Neuronal stem cell (in vitro differentiated cells): ENCODE results near the gene SHISA9.

Experiments used
- DNase-seq: peaks from one replicate; pipeline ENCODE4 v3.0.0-alpha.2; 2013; ENCODE audit warnings: low spot score
- H2AFZ ChIP-seq: one replicate; pipeline ENCODE4 v1.6.1; 2013; ENCODE audit warnings: mild to moderate bottlenecking, low read length, inconsistent platforms
- H2AK5ac ChIP-seq: 2 replicates; pipeline ENCODE4 v1.6.1; 2013; ENCODE audit warnings: low read depth, mild to moderate bottlenecking, inconsistent platforms, low read length, moderate library complexity, mixed read lengths
- H2BK120ac ChIP-seq: 2 replicates; pipeline ENCODE4 v1.6.1; 2013; ENCODE audit warnings: low read depth, mild to moderate bottlenecking, inconsistent platforms, low read length, moderate library complexity, mixed read lengths
- H2BK12ac ChIP-seq: one replicate; pipeline ENCODE4 v1.6.1; 2013; ENCODE audit warnings: low read length, inconsistent platforms
- H2BK15ac ChIP-seq: 2 replicates; pipeline ENCODE4 v1.6.1; 2013; ENCODE audit warnings: mild to moderate bottlenecking, low read length, inconsistent platforms, mixed read lengths
- H2BK5ac ChIP-seq: one replicate; pipeline ENCODE4 v1.6.1; 2013; ENCODE audit warnings: inconsistent platforms, mild to moderate bottlenecking, low read length, moderate library complexity
- H3K14ac ChIP-seq: one replicate; pipeline ENCODE4 v1.6.1; 2013; ENCODE audit warnings: low read length, inconsistent platforms
- H3K18ac ChIP-seq: 2 replicates; pipeline ENCODE4 v1.6.1; 2013; ENCODE audit warnings: low read length, inconsistent platforms
- H3K23ac ChIP-seq: 2 replicates; pipeline ENCODE4 v1.6.1; 2013; ENCODE audit warnings: low read depth, mild to moderate bottlenecking, mixed read lengths, low read length, inconsistent platforms; ENCODE audit not compliant: poor library complexity
- H3K27ac ChIP-seq: replicated peaks from 3 replicates; pipeline ENCODE4 v1.5.1; 2013; ENCODE audit warnings: low read length, inconsistent platforms
- H3K27me3 ChIP-seq, 3 experiments: 2 replicates each; pipeline ENCODE4 v1.6.1; 2013; ENCODE audit warnings: low read length in 3 of 3, mild to moderate bottlenecking in 2 of 3, inconsistent platforms in 1 of 3, low read depth in 1 of 3, mixed read lengths in 1 of 3, moderate library complexity in 1 of 3; ENCODE audit not compliant: control insufficient read depth in 3 of 3, insufficient read depth in 3 of 3
- H3K36me3 ChIP-seq, 2 donors: replicated peaks in 1 of 2; 2 replicates each; pipeline ENCODE4 v1.6.1; 2013; ENCODE audit warnings: low read length in 2 of 2; ENCODE audit not compliant: control insufficient read depth in 2 of 2, insufficient read depth in 2 of 2
- H3K4ac ChIP-seq: 2 replicates; pipeline ENCODE4 v1.6.1; 2013; ENCODE audit warnings: inconsistent platforms, mild to moderate bottlenecking, low read length, moderate library complexity
- H3K4me1 ChIP-seq, 2 donors: 1 replicate in 1 of 2; 2 replicates in 1 of 2; pipeline ENCODE4 v1.6.1; 2013; ENCODE audit warnings: low read length in 2 of 2, low read depth in 1 of 2; ENCODE audit not compliant: control insufficient read depth in 2 of 2, insufficient read depth in 1 of 2
- H3K4me2 ChIP-seq: one replicate; pipeline ENCODE4 v1.6.1; 2013; ENCODE audit warnings: mild to moderate bottlenecking, low read length, inconsistent platforms; ENCODE audit not compliant: insufficient read depth, poor library complexity, severe bottlenecking
- H3K4me3 ChIP-seq, 2 donors: 2 replicates each; pipeline ENCODE4 v1.5.1; 2013; ENCODE audit warnings: low read length in 2 of 2, mild to moderate bottlenecking in 2 of 2, inconsistent platforms in 1 of 2, moderate library complexity in 1 of 2
- H3K79me1 ChIP-seq: one replicate; pipeline ENCODE4 v1.6.1; 2013; ENCODE audit warnings: low read depth, mild to moderate bottlenecking, inconsistent platforms, low read length, moderate library complexity
- H3K9ac ChIP-seq: one replicate; pipeline ENCODE4 v1.6.1; 2013; ENCODE audit warnings: mild to moderate bottlenecking, low read depth, low read length, inconsistent platforms; ENCODE audit not compliant: poor library complexity
- H3K9me3 ChIP-seq, 2 donors: replicated peaks in 1 of 2; 2 replicates each; pipeline versions ENCODE3 to v1.6.1; 2013; ENCODE audit warnings: low read length in 2 of 2, mild to moderate bottlenecking in 2 of 2, inconsistent platforms in 1 of 2, low read depth in 1 of 2, mixed read lengths in 1 of 2, moderate library complexity in 1 of 2; ENCODE audit not compliant: control insufficient read depth in 2 of 2, insufficient read depth in 1 of 2
- H4K8ac ChIP-seq: one replicate; pipeline ENCODE4 v1.6.1; 2013; ENCODE audit warnings: low read depth, mild to moderate bottlenecking, inconsistent platforms, low read length, moderate library complexity
- H4K91ac ChIP-seq: one replicate; pipeline ENCODE4 v1.6.1; 2013; ENCODE audit warnings: low read length, low read depth, mild to moderate bottlenecking, inconsistent platforms; ENCODE audit not compliant: poor library complexity
- WGBS, 2 donors: extraction: QIAGEN DNeasy Blood & Tissue Kit; methylation state at CpG; one replicate each; pipeline ENCODE4 v1.1.7; 2013; ENCODE audit warnings: missing lambda C conversion rate in 2 of 2, mixed read lengths in 1 of 2; ENCODE audit not compliant: insufficient read length in 2 of 2, insufficient replicate concordance in 1 of 2; ENCODE audit errors: extremely low coverage in 2 of 2; 5-methylcytosine and 5-hydroxymethylcytosine counted together

Gene SHISA9

GRCh38 chr16:13157082-13157481 lies 255.7 kb downstream of the SHISA9 start:
- Histone ChIP-seq H2AK5ac (no peak overlapping the region), H3K27ac (no peak overlapping the region), H4K8ac (no peak overlapping the region), H3K4me2 (no peak overlapping the region), H2BK120ac (no peak overlapping the region), H3K9ac (no peak overlapping the region), H3K18ac (no peak overlapping the region), H3K14ac (no peak overlapping the region), H3K36me3 (no peaks in the 10 kb centered on the region), H3K4me3 (no peak overlapping the region), H2BK15ac (no peak overlapping the region), H3K79me1 (no peaks in the 10 kb centered on the region), H2BK12ac (no peak overlapping the region), H3K9me3 (no peaks in the 10 kb centered on the region), H2BK5ac (no peak overlapping the region), H2AFZ (no peak overlapping the region), H3K23ac (no peak overlapping the region), H4K91ac (no peak overlapping the region), H3K27me3 (no peaks in the 10 kb centered on the region), H3K4me1 (peaks cover 0 to 9% of the 10 kb centered on the region in 2 donors), H3K4ac (no peak overlapping the region)
- no peak for DNase-seq
- no CpG with 5 or more reads among the region's 3 CpGs for WGBS, 2 donors

- no peaks in the 10 kb centered on the region for H3K9me3 ChIP-seq
- H3K27me3 ChIP-seq: no peaks in the 10 kb centered on the region
- no peaks in the 10 kb centered on the region for H3K36me3 ChIP-seq
- H2BK120ac ChIP-seq: no peak overlapping the region
- H4K8ac ChIP-seq: no peak overlapping the region
- no peak overlapping the region for H2AK5ac ChIP-seq
- no peak overlapping the region for H3K27ac ChIP-seq
- no peak overlapping the region for H3K4me3 ChIP-seq
- no peak overlapping the region for H3K23ac ChIP-seq
- no peak overlapping the region for H2BK15ac ChIP-seq
- WGBS, 2 donors: no CpG with 5 or more reads among the region's 3 CpGs
- no peak overlapping the region for H3K9ac ChIP-seq
- H3K4ac ChIP-seq: no peak overlapping the region
- H3K18ac ChIP-seq: no peak overlapping the region
- no peak overlapping the region for H2AFZ ChIP-seq
- no peak overlapping the region for H2BK12ac ChIP-seq
- no peak overlapping the region for H2BK5ac ChIP-seq
- no peak for DNase-seq
- no peak overlapping the region for H3K4me2 ChIP-seq
- H3K79me1 ChIP-seq: no peaks in the 10 kb centered on the region
- H3K14ac ChIP-seq: no peak overlapping the region
- H4K91ac ChIP-seq: no peak overlapping the region
- H3K4me1 ChIP-seq: peaks cover 0 to 9% of the 10 kb centered on the region in 2 donors
These were observed 257.0 kb downstream of the SHISA9 start for GRCh38 chr16:13158427-13158826.

GRCh38 chr16:13165024-13165423 lies 263.6 kb downstream of the SHISA9 start:
- no peak overlapping the region for H3K9ac ChIP-seq
- no peak overlapping the region for H3K14ac ChIP-seq
- no peaks in the 10 kb centered on the region for H3K9me3 ChIP-seq
- H3K4me2 ChIP-seq: no peak overlapping the region
- no peak overlapping the region for H2AK5ac ChIP-seq
- no peak for DNase-seq
- no CpG with 5 or more reads among the region's 1 CpG for WGBS, 2 donors
- no peak overlapping the region for H4K91ac ChIP-seq
- no peak overlapping the region for H2BK120ac ChIP-seq
- no peaks in the 10 kb centered on the region for H3K36me3 ChIP-seq
- H3K18ac ChIP-seq: no peak overlapping the region
- H2AFZ ChIP-seq: no peak overlapping the region
- no peak overlapping the region for H3K4ac ChIP-seq
- no peaks in the 10 kb centered on the region for H3K27me3 ChIP-seq
- H3K4me1 ChIP-seq: peaks cover 0 to 4% of the 10 kb centered on the region in 2 donors
- no peak overlapping the region for H3K4me3 ChIP-seq
- H2BK5ac ChIP-seq: no peak overlapping the region
- no peak overlapping the region for H3K27ac ChIP-seq
- no peaks in the 10 kb centered on the region for H3K79me1 ChIP-seq
- H3K23ac ChIP-seq: no peak overlapping the region
- H4K8ac ChIP-seq: no peak overlapping the region
- H2BK15ac ChIP-seq: no peak overlapping the region
- no peak overlapping the region for H2BK12ac ChIP-seq

GRCh38 chr16:13168091-13168572 lies 266.7 kb downstream of the SHISA9 start:
- DNase-seq: no peak

More at GRCh38 chr16:13168091-13168572, 266.7 kb downstream of the SHISA9 start:
- Histone ChIP-seq H2AK5ac (no peak overlapping the region), H3K79me1 (no peaks in the 10 kb centered on the region), H2BK15ac (no peak overlapping the region), H3K4me2 (no peak overlapping the region), H3K4me3 (no peak overlapping the region), H2BK120ac (no peak overlapping the region), H3K4me1 (peaks cover 0 to 10% of the 10 kb centered on the region in 2 donors), H2BK5ac (no peak overlapping the region), H3K23ac (no peak overlapping the region), H3K4ac (no peak overlapping the region), H3K14ac (no peak overlapping the region), H3K9ac (no peak overlapping the region), H3K36me3 (no peaks in the 10 kb centered on the region), H2AFZ (no peak overlapping the region), H3K27ac (no peak overlapping the region), H4K91ac (no peak overlapping the region), H3K9me3 (no peaks in the 10 kb centered on the region), H3K27me3 (no peaks in the 10 kb centered on the region), H3K18ac (no peak overlapping the region), H2BK12ac (no peak overlapping the region), H4K8ac (no peak overlapping the region)
- no CpG with 5 or more reads among the region's 4 CpGs for WGBS, 2 donors
